Endothelial cell of umbilical vein (primary cell): Measurements from ENCODE around the gene TMEM184B. TPM values are rescaled to one million over a fixed set of nuclear protein-coding genes. Genes with fewer than 3 reads are reported as not detected.

Source experiments
- BruUV-seq: library from RNA; stranded (reverse); fragments of 400-500 nt; replicated peaks from 2 replicates; lab custom pipeline; 2021; lab: Mats Ljungman, UMichigan
- CTCF ChIA-PET: fragments of 300-600, 350-600 bp; sonication (Branson Sonifier 250); formaldehyde crosslinking; loops from one replicate; lab custom pipeline; 2021; ENCODE audit warnings: antibody characterized with exemption, inconsistent platforms; lab: Charles Lee
- POLR2A ChIA-PET: fragments of 300-600, 350-600 bp; sonication (Branson Sonifier 250); formaldehyde crosslinking; loops from one replicate; lab custom pipeline; 2021; ENCODE audit warnings: antibody characterized with exemption, inconsistent platforms; lab: Charles Lee
- DNase-seq: peaks from one replicate; pipeline ENCODE4 v3.0.0-alpha.2; 2011; ENCODE audit warnings: low read depth, low spot score
- FAIRE-seq: peaks from 2 replicates; lab custom pipeline; 2011; peaks lifted over from hg19 to GRCh38; lab: Jason Lieb, UNC
- H2AFZ ChIP-seq: 2 replicates; pipeline ENCODE4 v1.6.0; 2012; ENCODE audit warnings: low read depth, low read length, control low read depth, inconsistent platforms
- H3K27ac ChIP-seq: 2 replicates; pipeline ENCODE4 v1.5.1; 2011; ENCODE audit warnings: low read depth, mild to moderate bottlenecking, control low read depth, low read length, moderate library complexity; ENCODE audit not compliant: insufficient read depth
- H3K27me3 ChIP-seq, 2 experiments: 2 replicates each; pipeline versions ENCODE4 v1.6.0 to v1.6.1; 2011; ENCODE audit warnings: low read length in 2 of 2, mixed read lengths in 1 of 2; ENCODE audit not compliant: control insufficient read depth in 2 of 2, insufficient read depth in 2 of 2
- H3K36me3 ChIP-seq, 2 experiments: 2 replicates in 1 of 2; 3 replicates in 1 of 2; pipeline ENCODE4 v1.5.1; 2011; ENCODE audit warnings: low read length in 2 of 2, mild to moderate bottlenecking in 1 of 2, moderate library complexity in 1 of 2; ENCODE audit not compliant: control insufficient read depth in 2 of 2, insufficient read depth in 2 of 2; ENCODE audit errors: extremely low read depth in 1 of 2
- H3K4me1 ChIP-seq: 3 replicates; pipeline ENCODE4 v1.5.1; 2011; ENCODE audit warnings: mild to moderate bottlenecking, low read length; ENCODE audit not compliant: control insufficient read depth, insufficient read depth; ENCODE audit errors: extremely low read depth
- H3K4me2 ChIP-seq: 2 replicates; pipeline ENCODE4 v1.6.1; 2011; ENCODE audit warnings: low read length, control low read depth, mixed read lengths; ENCODE audit not compliant: insufficient read depth
- H3K4me3 ChIP-seq, 3 experiments: fragments of 200-600 bp in 1 of 3; sonication (generic), shearing (Covaris generic) in 1 of 3; replicated peaks in 1 of 3; 2 replicates each; pipeline ENCODE4 v1.5.1; 2011 to 2016; ENCODE audit warnings: control low read depth in 3 of 3, low read length in 3 of 3, mild to moderate bottlenecking in 2 of 3, inconsistent platforms in 1 of 3, low read depth in 1 of 3, moderate library complexity in 1 of 3; ENCODE audit not compliant: insufficient read depth in 1 of 3
- H3K79me2 ChIP-seq: 2 replicates; pipeline ENCODE4 v1.6.0; 2012; ENCODE audit warnings: low read length, inconsistent platforms; ENCODE audit not compliant: control insufficient read depth, insufficient read depth
- H3K9ac ChIP-seq: replicated peaks from 2 replicates; pipeline ENCODE3; 2011; ENCODE audit warnings: low read length, control low read depth; ENCODE audit not compliant: insufficient read depth; ENCODE audit errors: extremely low read depth
- H3K9me1 ChIP-seq: replicated peaks from 3 replicates; pipeline ENCODE4 v1.6.0; 2011; ENCODE audit warnings: mild to moderate bottlenecking, low read length; ENCODE audit not compliant: control insufficient read depth, insufficient read depth; ENCODE audit errors: extremely low read depth
- H3K9me3 ChIP-seq: replicated peaks from 2 replicates; pipeline ENCODE4 v1.5.1; 2012; ENCODE audit warnings: low read length, inconsistent platforms; ENCODE audit not compliant: control insufficient read depth, insufficient read depth
- H4K20me1 ChIP-seq: replicated peaks from 2 replicates; pipeline ENCODE3; 2011; ENCODE audit warnings: mild to moderate bottlenecking, low read length; ENCODE audit not compliant: control insufficient read depth, insufficient read depth; ENCODE audit errors: extremely low read depth
- EZH2 ChIP-seq: IDR thresholded peaks from 2 replicates; pipeline ENCODE4 v1.6.1; 2012; ENCODE audit warnings: borderline replicate concordance, low read depth, mild to moderate bottlenecking, moderate library complexity, low read length, inconsistent platforms; ENCODE audit not compliant: severe bottlenecking
- FOS ChIP-seq: IDR thresholded peaks from 2 replicates; pipeline ENCODE4 v1.6.1; 2011; ENCODE audit warnings: mild to moderate bottlenecking, low read length, moderate library complexity, borderline replicate concordance; ENCODE audit not compliant: insufficient read depth
- GATA2 ChIP-seq: IDR thresholded peaks from 2 replicates; pipeline ENCODE4 v1.7.0; 2011; ENCODE audit warnings: low read depth, mild to moderate bottlenecking, moderate library complexity, mixed read lengths, low read length; ENCODE audit not compliant: insufficient read length, insufficient read depth
- JUN ChIP-seq: IDR thresholded peaks from 2 replicates; pipeline ENCODE4 v1.6.1; 2011; ENCODE audit warnings: borderline replicate concordance, low read depth; ENCODE audit not compliant: insufficient read length, insufficient read depth
- MYC ChIP-seq: IDR thresholded peaks from one replicate; pipeline ENCODE4 v1.6.1; 2011; ENCODE audit warnings: mild to moderate bottlenecking, low read depth, low read length
- POLR2A ChIP-seq: IDR thresholded peaks from 2 replicates; pipeline ENCODE4 v1.6.1; 2012; ENCODE audit warnings: low read depth, mild to moderate bottlenecking, control low read depth, low read length
- POLR2AphosphoS5 ChIP-seq: IDR thresholded peaks from 2 replicates; pipeline ENCODE4 v1.6.1; 2012; ENCODE audit warnings: low read depth, mild to moderate bottlenecking, control low read depth, low read length, moderate library complexity; ENCODE audit not compliant: insufficient read depth
- dilution Hi-C: fragments of 300-500 bp; cut with MboI; formaldehyde crosslinking; loops from one replicate; pipeline ENCODE4 v1.15.0; 2019; ENCODE audit warnings: low sequenced_read_pairs; ENCODE audit not compliant: extremely low pct_ligation_motif_present
- intact Hi-C: fragments of 100-400 bp; cut with micrococcal nuclease; formaldehyde crosslinking; loops from one replicate; pipeline ENCODE4 v1.10.0; 2022
- polyA plus RNA-seq, 4 experiments: library from polyadenylated mRNA; depleted of rRNA in 3 of 4; stranded (reverse) in 3 of 4; unstranded in 1 of 4; fragments of >200 nt; gene quantifications; 2 replicates each; pipeline versions ENCODE4 v1.2.1 to v1.2.3, GENCODE V29; 2011 to 2012; ENCODE audit warnings: missing spikeins in 1 of 4
- total RNA-seq: library from RNA; stranded (reverse); gene quantifications from 2 replicates; pipeline ENCODE4 v1.2.3, GENCODE V29; 2021
- TF ChIP-seq, protein P1 (sequence below), 2 donors: IDR thresholded peaks; 1 replicate in 1 of 2; 2 replicates in 1 of 2; pipeline ENCODE4 v1.5.1; 2011; ENCODE audit warnings: low read length in 2 of 2, mild to moderate bottlenecking in 2 of 2, moderate library complexity in 2 of 2, control low read depth in 1 of 2, inconsistent platforms in 1 of 2, low read depth in 1 of 2; ENCODE audit not compliant: insufficient read depth in 1 of 2; ENCODE audit errors: extremely low read depth in 1 of 2
- TF ChIP-seq, protein P2 (sequence below): IDR thresholded peaks from 2 replicates; pipeline ENCODE4 v1.6.1; 2011; ENCODE audit not compliant: insufficient read depth, insufficient read length

TMEM184B gene
- total and polyA plus RNA-seq, 2 donors (not counting 3 experiments of a cell fraction or from before 2014, with no cell fraction given) = 72.5 to 96.6 TPM

DNA sequence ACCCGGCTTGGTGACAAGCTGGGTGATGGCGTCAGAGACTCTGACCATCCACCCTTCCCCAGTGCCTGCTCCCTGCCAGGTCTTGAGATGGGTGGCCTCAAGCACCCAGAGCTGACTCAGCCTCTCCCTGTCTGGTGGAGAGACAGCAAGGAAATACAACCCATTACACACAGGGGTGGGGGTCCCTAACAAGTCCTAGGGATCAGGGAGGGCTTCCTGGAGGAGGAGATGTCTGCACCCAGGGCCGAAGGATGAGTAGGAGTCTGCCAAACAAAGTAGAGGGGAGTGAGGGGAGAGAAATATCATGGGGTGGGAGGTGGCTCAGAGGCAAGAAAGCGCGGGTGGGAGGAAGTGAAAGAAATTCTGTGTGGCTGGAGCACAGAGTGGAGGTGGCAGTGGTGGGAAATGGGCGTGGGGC, 64.2 kb downstream of the TMEM184B start:
- intact Hi-C loops (no loop called here), dilution Hi-C loops (no loop called here)
- Histone ChIP-seq H3K27me3 (no peaks in the 10 kb centered on the region), H3K79me2 (peaks cover 94% of the 10 kb centered on the region), H3K27ac (no peak overlapping the region), H4K20me1 (no peaks in the 10 kb centered on the region), H3K4me1 (peaks cover 22% of the 10 kb centered on the region), H3K9ac (no peak overlapping the region), H2AFZ (no peak overlapping the region), H3K9me1 (no peaks in the 10 kb centered on the region), H3K36me3 (peaks cover 8 to 10% of the 10 kb centered on the region in 2 experiments), H3K4me3 (no peak overlapping the region), H3K4me2 (no peak overlapping the region), H3K9me3 (no peaks in the 10 kb centered on the region)
- TF ChIP-seq POLR2A (no peak), JUN (no peak), POLR2AphosphoS5 (no peak), FOS (no peak), MYC (no peak), EZH2 (no peak), GATA2 (no peak)
- TF ChIP-seq, protein P1, sequence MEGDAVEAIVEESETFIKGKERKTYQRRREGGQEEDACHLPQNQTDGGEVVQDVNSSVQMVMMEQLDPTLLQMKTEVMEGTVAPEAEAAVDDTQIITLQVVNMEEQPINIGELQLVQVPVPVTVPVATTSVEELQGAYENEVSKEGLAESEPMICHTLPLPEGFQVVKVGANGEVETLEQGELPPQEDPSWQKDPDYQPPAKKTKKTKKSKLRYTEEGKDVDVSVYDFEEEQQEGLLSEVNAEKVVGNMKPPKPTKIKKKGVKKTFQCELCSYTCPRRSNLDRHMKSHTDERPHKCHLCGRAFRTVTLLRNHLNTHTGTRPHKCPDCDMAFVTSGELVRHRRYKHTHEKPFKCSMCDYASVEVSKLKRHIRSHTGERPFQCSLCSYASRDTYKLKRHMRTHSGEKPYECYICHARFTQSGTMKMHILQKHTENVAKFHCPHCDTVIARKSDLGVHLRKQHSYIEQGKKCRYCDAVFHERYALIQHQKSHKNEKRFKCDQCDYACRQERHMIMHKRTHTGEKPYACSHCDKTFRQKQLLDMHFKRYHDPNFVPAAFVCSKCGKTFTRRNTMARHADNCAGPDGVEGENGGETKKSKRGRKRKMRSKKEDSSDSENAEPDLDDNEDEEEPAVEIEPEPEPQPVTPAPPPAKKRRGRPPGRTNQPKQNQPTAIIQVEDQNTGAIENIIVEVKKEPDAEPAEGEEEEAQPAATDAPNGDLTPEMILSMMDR (IDR thresholded peaks at IDR 0.05; ENCODE audit: extremely low read depth in 1 of 2, insufficient read depth in 1 of 2, low read depth in 1 of 2, low read length in 2 of 2) = no peak
- TF ChIP-seq, protein P2, sequence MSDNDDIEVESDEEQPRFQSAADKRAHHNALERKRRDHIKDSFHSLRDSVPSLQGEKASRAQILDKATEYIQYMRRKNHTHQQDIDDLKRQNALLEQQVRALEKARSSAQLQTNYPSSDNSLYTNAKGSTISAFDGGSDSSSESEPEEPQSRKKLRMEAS = no peak
- FAIRE-seq (no peak), DNase-seq (no peak)
- ChIA-PET CTCF (interaction anchor here (0.9 to 1.4 kb wide), 4 partner anchors 10 to 110 kb away, joined by 3 to 5 read pairs (median 3); no protein-coding TSS in a partner anchor), POLR2A (no interaction called here)
- BruUV-seq = no TSS peak
